GM12874 (cell line): ENCODE measurements around the gene CCDC167.

Source experiments
- CTCF ChIP-seq: IDR thresholded peaks from 2 replicates; pipeline ENCODE4 v1.5.1; 2011; ENCODE audit warnings: low read depth, mild to moderate bottlenecking, control low read depth, low read length, moderate library complexity; ENCODE audit not compliant: insufficient read depth

Gene CCDC167

GRCh38 chr6:37451441-37452193 is 48.1 kb downstream of the CCDC167 start:
- no peak for TF ChIP-seq CTCF

GRCh38 chr6:37449984-37450383 is 49.7 kb downstream of the CCDC167 start:
- no peak for TF ChIP-seq CTCF

GRCh38 chr6:37442416-37443215 is 57.1 kb downstream of the CCDC167 start:
- no peak for TF ChIP-seq CTCF

- no peak for TF ChIP-seq CTCF
These were observed 58.0 kb downstream of the CCDC167 start for GRCh38 chr6:37441651-37442050.

- TF ChIP-seq CTCF, result no peak
These were observed 60.8 kb downstream of the CCDC167 start for GRCh38 chr6:37438930-37439329.

GRCh38 chr6:37435816-37436215 is 63.9 kb downstream of the CCDC167 start:
- TF ChIP-seq CTCF, result no peak

- TF ChIP-seq CTCF, result no peak
These were observed 64.3 kb downstream of the CCDC167 start for GRCh38 chr6:37435373-37435772.
